ENCODE measurements around the gene KCNA5. TPM values are rescaled to one million over a fixed set of nuclear protein-coding genes. Genes with fewer than 3 reads are reported as not detected.
A peak's percentile ranks its signal among the peaks of the same experiment; 100 is the strongest.

The KCNA5 gene
- total RNA-seq, 1 donor from 2014 or later = 39.1 TPM

- H3K4me3 ChIP-seq = no peak overlapping the region
- no peaks in the 10 kb centered on the region for H3K36me3 ChIP-seq
- no peak overlapping the region for H3K27ac ChIP-seq
- TF ChIP-seq CTCF (IDR thresholded peaks at IDR 0.05) = no peak
- no peak for DNase-seq (ENCODE audit: low spot score in 2 of 2)
- H3K9me3 ChIP-seq = no peaks in the 10 kb centered on the region
- H3K27me3 ChIP-seq = no peaks in the 10 kb centered on the region
- no peaks in the 10 kb centered on the region for H3K4me1 ChIP-seq
- intact Hi-C loops (cut with DNase I) = no loop called here
These were observed 30.4 kb upstream of the KCNA5 start for GRCh38 chr12:5013266-5013730.

GRCh38 chr12:5014269-5014668 lies 29.4 kb upstream of the KCNA5 start:
- no peak for DNase-seq (ENCODE audit: low spot score in 2 of 2)
- no peak overlapping the region for H3K4me3 ChIP-seq
- H3K27ac ChIP-seq = no peak overlapping the region
- intact Hi-C loops (cut with DNase I) = no loop called here
- H3K36me3 ChIP-seq = no peaks in the 10 kb centered on the region
- no peak for TF ChIP-seq CTCF (IDR thresholded peaks at IDR 0.05)
- no peaks in the 10 kb centered on the region for H3K4me1 ChIP-seq
- H3K9me3 ChIP-seq = no peaks in the 10 kb centered on the region
- no peaks in the 10 kb centered on the region for H3K27me3 ChIP-seq

DNA sequence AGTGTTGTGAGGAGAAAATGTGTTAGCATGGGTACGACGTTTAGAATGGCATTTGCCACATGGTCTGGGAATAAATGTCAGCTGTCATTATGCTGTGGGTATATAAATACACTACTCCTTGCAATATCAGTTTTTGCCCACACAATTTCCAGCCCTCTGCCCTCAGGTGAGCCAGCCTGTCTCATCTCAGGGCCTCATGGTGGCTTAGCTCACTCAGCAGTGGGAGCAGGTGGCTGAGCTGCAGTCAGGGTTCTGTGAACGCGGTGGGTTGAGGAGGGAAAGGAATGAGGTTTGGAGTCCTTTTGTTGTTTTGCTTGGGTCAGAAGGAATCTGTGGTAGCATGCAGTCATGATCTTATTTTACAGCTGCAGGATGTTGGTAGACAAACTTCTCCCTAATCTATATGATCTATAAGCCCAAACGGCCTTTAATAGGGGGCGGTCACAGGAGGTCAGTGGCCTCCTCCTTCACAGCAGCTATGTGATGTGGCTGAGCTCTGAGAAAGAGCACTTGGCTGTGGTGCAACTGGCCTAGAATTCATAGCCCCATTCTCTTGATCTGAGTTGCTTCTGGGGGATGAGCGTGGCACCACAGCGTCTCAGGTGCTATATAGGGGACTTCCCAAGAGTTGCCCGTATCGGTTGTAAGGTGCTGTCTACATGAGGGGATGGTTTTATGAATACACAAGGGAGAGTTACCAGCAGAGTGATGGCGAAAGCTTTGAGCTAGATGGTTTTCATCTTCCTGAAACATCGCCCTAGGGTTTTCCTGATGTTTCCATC lies 27.8 kb upstream of the KCNA5 start:
- no peaks in the 10 kb centered on the region for H3K27me3 ChIP-seq
- TF ChIP-seq CTCF (IDR thresholded peaks at IDR 0.05) = no peak
- no peak overlapping the region for H3K4me3 ChIP-seq
- no peaks in the 10 kb centered on the region for H3K9me3 ChIP-seq
- intact Hi-C loops (cut with DNase I) = no loop called here
- H3K36me3 ChIP-seq = no peaks in the 10 kb centered on the region
- H3K4me1 ChIP-seq = no peaks in the 10 kb centered on the region
- no peak overlapping the region for H3K27ac ChIP-seq
- DNase-seq (ENCODE audit: low spot score in 2 of 2) = no peak

DNA sequence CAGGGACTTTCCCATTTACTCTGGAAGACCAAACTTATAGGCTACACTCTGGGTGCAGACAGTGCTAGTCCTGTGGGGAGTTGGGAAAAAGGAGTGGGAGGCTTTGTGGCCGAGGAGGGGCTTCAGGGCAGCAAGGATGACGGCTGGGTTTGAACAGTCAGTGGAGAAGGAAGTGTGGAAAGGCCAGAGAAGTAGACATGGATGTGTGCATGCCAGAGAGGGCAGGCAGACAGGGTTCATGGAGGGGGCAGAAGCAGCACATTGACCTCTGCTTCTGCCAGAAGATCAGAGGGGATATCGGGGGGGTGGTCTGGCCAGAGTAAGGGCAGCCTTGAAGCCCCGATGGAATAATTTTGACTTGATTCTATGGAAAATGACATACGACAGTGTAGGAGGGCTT lies 27.2 kb upstream of the KCNA5 start:
- H3K9me3 ChIP-seq = no peaks in the 10 kb centered on the region
- no peaks in the 10 kb centered on the region for H3K4me1 ChIP-seq
- intact Hi-C loops (cut with DNase I) = no loop called here

DNA sequence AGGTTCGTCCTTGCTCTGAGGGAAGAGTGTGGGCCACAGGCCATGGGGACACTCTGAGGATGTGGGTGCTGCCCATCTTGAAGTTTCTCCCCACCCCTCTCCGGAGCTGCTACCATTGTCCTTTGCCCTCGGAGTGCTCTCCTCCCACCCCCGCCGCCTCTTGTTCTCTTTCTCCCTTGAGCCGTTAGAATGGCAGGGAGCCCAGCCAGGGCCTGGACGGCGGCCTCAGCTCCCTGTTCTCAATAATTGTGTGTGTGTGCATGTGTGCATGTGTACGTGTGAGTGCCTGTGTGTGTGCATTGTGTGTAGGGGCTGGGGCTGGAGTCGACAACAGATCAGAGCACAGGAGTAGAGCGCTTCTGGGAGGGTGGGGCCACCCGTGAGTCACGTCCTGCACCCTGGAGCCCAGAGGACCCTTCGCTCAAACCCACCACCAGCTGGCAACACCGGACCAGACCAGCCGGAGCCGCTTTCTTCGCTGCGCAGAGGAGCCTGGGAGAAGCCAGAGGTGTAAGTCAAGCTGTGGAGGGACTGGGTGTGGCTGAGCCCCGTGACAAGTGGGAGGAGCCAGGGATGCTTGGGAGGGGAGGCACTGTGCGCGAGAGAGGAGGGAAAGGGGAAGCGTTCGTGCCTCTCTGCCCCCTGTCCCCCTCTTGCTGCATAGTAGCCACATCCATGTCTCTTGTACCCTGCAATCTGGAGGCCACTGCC lies 25.9 kb upstream of the KCNA5 start:
- intact Hi-C loops (cut with DNase I) = no loop called here

More for the DNA sequence above, 27.2 kb upstream of the KCNA5 start:
- Histone ChIP-seq H3K27me3 (no peaks in the 10 kb centered on the region), H3K36me3 (no peaks in the 10 kb centered on the region), H3K27ac (no peak overlapping the region), H3K4me3 (no peak overlapping the region)
- TF ChIP-seq CTCF (IDR thresholded peaks at IDR 0.05) = no peak
- DNase-seq (ENCODE audit: low spot score in 2 of 2) = peak in 1 of 2 donors; percentile 24

More for the DNA sequence above, 25.9 kb upstream of the KCNA5 start:
- Histone ChIP-seq H3K4me1 (no peaks in the 10 kb centered on the region), H3K27me3 (no peaks in the 10 kb centered on the region), H3K4me3 (no peak overlapping the region), H3K36me3 (no peaks in the 10 kb centered on the region), H3K9me3 (no peaks in the 10 kb centered on the region), H3K27ac (no peak overlapping the region)
- DNase-seq (ENCODE audit: low spot score in 2 of 2) = peak in 1 of 2 donors; percentile 52
- no peak for TF ChIP-seq CTCF (IDR thresholded peaks at IDR 0.05)

Measured in ascending aorta (tissue), 2 donors.